A549 (cell line): Measurements from ENCODE around the gene GOLGA2.

Experiments
- ATOH8 ChIP-seq: fragments of 250-450 bp; sonication (Bioruptor Pico); IDR thresholded peaks from 2 replicates; pipeline ENCODE4 v1.5.0; 2020; ENCODE audit warnings: low read depth, mild to moderate bottlenecking, moderate library complexity
- BCL3 ChIP-seq: fragments of >200 bp; sonication (Bioruptor Twin); formaldehyde crosslinking; IDR thresholded peaks from 3 replicates; pipeline ENCODE4 v1.6.1; 2016
- CHD2 ChIP-seq: fragments of 150-350 bp; IDR thresholded peaks from 2 replicates; pipeline ENCODE4 v1.6.1; 2014; ENCODE audit warnings: low read length; ENCODE audit not compliant: partially characterized antibody
- CTCF ChIP-seq: fragments of >200 bp; sonication (Bioruptor Twin); formaldehyde crosslinking; IDR thresholded peaks from 3 replicates; pipeline ENCODE4 v1.5.1; 2016
- HOXA7 ChIP-seq: fragments of 250-450 bp; sonication (Bioruptor Pico); IDR thresholded peaks from 2 replicates; pipeline ENCODE4 v1.5.0; 2020; ENCODE audit warnings: mild to moderate bottlenecking, moderate library complexity
- MAFK ChIP-seq: fragments of 450-650 bp; IDR thresholded peaks from 2 replicates; pipeline ENCODE4 v1.6.1; 2014; ENCODE audit not compliant: partially characterized antibody
- POLR2A ChIP-seq: IDR thresholded peaks from 2 replicates; pipeline ENCODE4 v1.6.1; 2012; ENCODE audit warnings: mild to moderate bottlenecking, low read length
- POLR2AphosphoS2 ChIP-seq: conservative IDR thresholded peaks from 2 replicates; pipeline ENCODE4 v1.6.1; 2012; ENCODE audit warnings: low read length, improper control_type of control experiment, inconsistent platforms
- RAD21 ChIP-seq, 2 experiments: fragments of >200 bp in 1 of 2; sonication (Bioruptor Twin) in 1 of 2; formaldehyde crosslinking in 1 of 2; IDR thresholded peaks in 1 of 2; conservative IDR thresholded peaks in 1 of 2; 2 replicates in 1 of 2; 3 replicates in 1 of 2; pipeline ENCODE4 v1.6.1; 2012 to 2018; ENCODE audit warnings: inconsistent platforms in 1 of 2
- RCOR1 ChIP-seq: fragments of 150-350 bp; IDR thresholded peaks from 2 replicates; pipeline ENCODE4 v1.6.1; 2014; ENCODE audit warnings: antibody characterized with exemption, low read length, low read depth
- SMC3 ChIP-seq: fragments of >200 bp; sonication (Bioruptor Twin); formaldehyde crosslinking; IDR thresholded peaks from 3 replicates; pipeline ENCODE4 v1.6.1; 2018; ENCODE audit warnings: inconsistent platforms
- SREBF2 ChIP-seq: fragments of 450-650 bp; IDR thresholded peaks from 2 replicates; pipeline ENCODE4 v1.6.1; 2014; ENCODE audit warnings: mild to moderate bottlenecking, moderate library complexity
- USF2 ChIP-seq: fragments of 450-650 bp; IDR thresholded peaks from 2 replicates; pipeline ENCODE4 v1.6.1; 2014; ENCODE audit warnings: antibody characterized with exemption
- ZSCAN20 ChIP-seq: fragments of 250-450 bp; sonication (Bioruptor Pico); IDR thresholded peaks from 2 replicates; pipeline ENCODE4 v1.8.0; 2022; ENCODE audit warnings: mild to moderate bottlenecking, moderate library complexity

GRCh38 chr9:128246471-128246870, 29.3 kb downstream of the GOLGA2 start:
- TF ChIP-seq CTCF (no peak), BCL3 (no peak), ZSCAN20 (CRISPR knock-in tag) (no peak), MAFK (peak; percentile 27), CHD2 (no peak), SMC3 (no peak), POLR2A (no peak), RAD21 (conservative IDR thresholded peaks at IDR 0.05 in 1 of 2, IDR thresholded peaks at IDR 0.05 in 1 of 2) (no peak), POLR2AphosphoS2 (no peak), SREBF2 (no peak), HOXA7 (CRISPR knock-in tag) (no peak), ATOH8 (CRISPR knock-in tag) (no peak), USF2 (no peak), RCOR1 (no peak)
